Endothelial cell of umbilical vein (primary cell): ENCODE measurements around the gene CBLB.

ENCODE experiments used
- EZH2 ChIP-seq: IDR thresholded peaks from 2 replicates; pipeline ENCODE4 v1.6.1; 2012; ENCODE audit warnings: borderline replicate concordance, low read depth, mild to moderate bottlenecking, moderate library complexity, low read length, inconsistent platforms; ENCODE audit not compliant: severe bottlenecking
- JUN ChIP-seq: IDR thresholded peaks from 2 replicates; pipeline ENCODE4 v1.6.1; 2011; ENCODE audit warnings: borderline replicate concordance, low read depth; ENCODE audit not compliant: insufficient read length, insufficient read depth
- MAX ChIP-seq: IDR thresholded peaks from 2 replicates; pipeline ENCODE4 v1.6.1; 2011; ENCODE audit not compliant: insufficient read depth, insufficient read length
- MYC ChIP-seq: IDR thresholded peaks from one replicate; pipeline ENCODE4 v1.6.1; 2011; ENCODE audit warnings: mild to moderate bottlenecking, low read depth, low read length
- POLR2A ChIP-seq: IDR thresholded peaks from 2 replicates; pipeline ENCODE4 v1.6.1; 2012; ENCODE audit warnings: low read depth, mild to moderate bottlenecking, control low read depth, low read length
- POLR2AphosphoS5 ChIP-seq: IDR thresholded peaks from 2 replicates; pipeline ENCODE4 v1.6.1; 2012; ENCODE audit warnings: low read depth, mild to moderate bottlenecking, control low read depth, low read length, moderate library complexity; ENCODE audit not compliant: insufficient read depth
- TF ChIP-seq, protein P1 (sequence below), 2 donors: IDR thresholded peaks; 1 replicate in 1 of 2; 2 replicates in 1 of 2; pipeline ENCODE4 v1.5.1; 2011; ENCODE audit warnings: low read length in 2 of 2, mild to moderate bottlenecking in 2 of 2, moderate library complexity in 2 of 2, control low read depth in 1 of 2, inconsistent platforms in 1 of 2, low read depth in 1 of 2; ENCODE audit not compliant: insufficient read depth in 1 of 2; ENCODE audit errors: extremely low read depth in 1 of 2

DNA sequence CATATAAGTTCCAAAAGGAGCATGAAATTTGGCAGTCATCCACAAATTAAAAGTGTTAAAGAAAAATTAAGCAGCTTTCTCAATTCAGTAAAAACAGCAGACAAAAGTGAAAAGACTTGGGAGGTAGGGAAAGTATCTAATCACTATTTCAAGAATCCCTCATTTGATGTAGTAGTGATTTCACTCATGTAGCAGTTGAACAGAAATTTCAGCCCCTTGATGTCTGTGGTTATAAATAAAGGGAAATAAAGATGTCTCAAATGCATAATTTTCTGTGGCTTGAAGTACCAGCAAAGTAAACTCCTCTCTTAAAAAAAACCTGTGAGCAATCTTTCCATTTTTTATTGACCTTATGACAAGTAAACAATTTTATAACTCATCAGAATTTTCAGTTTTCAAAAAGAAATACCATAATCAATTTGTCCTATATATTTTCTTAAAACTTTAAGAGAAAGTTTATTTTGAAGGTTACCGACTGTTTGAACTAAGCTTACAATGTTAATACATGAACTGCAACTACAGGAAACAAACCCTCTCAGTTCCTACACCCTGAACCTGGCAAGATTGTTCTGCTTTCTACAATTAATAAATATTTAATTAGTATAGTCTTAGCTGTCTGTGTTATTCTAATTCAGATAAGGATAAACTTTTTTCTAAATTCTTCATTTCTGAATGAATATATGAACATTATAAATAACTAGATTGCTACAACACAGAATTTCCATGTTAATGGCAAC lies 94.2 kb downstream of the CBLB start:
- TF ChIP-seq, protein P1, sequence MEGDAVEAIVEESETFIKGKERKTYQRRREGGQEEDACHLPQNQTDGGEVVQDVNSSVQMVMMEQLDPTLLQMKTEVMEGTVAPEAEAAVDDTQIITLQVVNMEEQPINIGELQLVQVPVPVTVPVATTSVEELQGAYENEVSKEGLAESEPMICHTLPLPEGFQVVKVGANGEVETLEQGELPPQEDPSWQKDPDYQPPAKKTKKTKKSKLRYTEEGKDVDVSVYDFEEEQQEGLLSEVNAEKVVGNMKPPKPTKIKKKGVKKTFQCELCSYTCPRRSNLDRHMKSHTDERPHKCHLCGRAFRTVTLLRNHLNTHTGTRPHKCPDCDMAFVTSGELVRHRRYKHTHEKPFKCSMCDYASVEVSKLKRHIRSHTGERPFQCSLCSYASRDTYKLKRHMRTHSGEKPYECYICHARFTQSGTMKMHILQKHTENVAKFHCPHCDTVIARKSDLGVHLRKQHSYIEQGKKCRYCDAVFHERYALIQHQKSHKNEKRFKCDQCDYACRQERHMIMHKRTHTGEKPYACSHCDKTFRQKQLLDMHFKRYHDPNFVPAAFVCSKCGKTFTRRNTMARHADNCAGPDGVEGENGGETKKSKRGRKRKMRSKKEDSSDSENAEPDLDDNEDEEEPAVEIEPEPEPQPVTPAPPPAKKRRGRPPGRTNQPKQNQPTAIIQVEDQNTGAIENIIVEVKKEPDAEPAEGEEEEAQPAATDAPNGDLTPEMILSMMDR (IDR thresholded peaks at IDR 0.05; ENCODE audit: extremely low read depth in 1 of 2, insufficient read depth in 1 of 2, low read depth in 1 of 2, low read length in 2 of 2) = no peak
- TF ChIP-seq MYC = no peak
- no peak for TF ChIP-seq POLR2A
- TF ChIP-seq EZH2 = no peak
- TF ChIP-seq JUN = no peak
- TF ChIP-seq POLR2AphosphoS5 = no peak
- TF ChIP-seq MAX = no peak
